Motor neuron (in vitro differentiated cells): ENCODE data around the gene ARHGEF16. TPM values are rescaled to one million over a fixed set of nuclear protein-coding genes. Genes with fewer than 3 reads are reported as not detected.

Experiments used
- ATAC-seq, 8 experiments: fragments of 200-7000 bp; cut with Tn5 transposase; replicated peaks in 6 of 8; 2 replicates each; pipeline ENCODE4 v1.8.0; 2021; ENCODE audit warnings: mild to moderate bottlenecking in 8 of 8, moderate library complexity in 8 of 8
- H3K27ac ChIP-seq, 2 donors: fragments of 250-450 bp; sonication (Bioruptor Pico); 2 replicates each; pipeline ENCODE4 v1.9.0; 2021; ENCODE audit warnings: antibody characterized with exemption in 2 of 2, mild to moderate bottlenecking in 2 of 2, moderate library complexity in 1 of 2
- H3K4me1 ChIP-seq, 2 donors: fragments of 250-450 bp; sonication (Bioruptor Pico); replicated peaks in 1 of 2; 2 replicates each; pipeline ENCODE4 v1.6.1; 2021; ENCODE audit warnings: antibody characterized with exemption in 2 of 2, mild to moderate bottlenecking in 2 of 2, moderate library complexity in 1 of 2
- H3K4me3 ChIP-seq, 5 donors: fragments of 250-450 bp; sonication (Bioruptor Pico); 2 replicates each; pipeline ENCODE4 v1.9.0; 2021; ENCODE audit warnings: antibody characterized with exemption in 5 of 5, mild to moderate bottlenecking in 5 of 5, moderate library complexity in 4 of 5
- WGBS, 10 experiments: fragments of 450-650 bp; shearing (Covaris generic); methylation state at CpG; one replicate each; pipeline ENCODE4 v1.0.0; 2022; 5-methylcytosine and 5-hydroxymethylcytosine counted together
- in situ Hi-C, 9 experiments: fragments of 400-800 bp; cut with MboI; loops; one replicate each; pipeline ENCODE4 v1.15.0; 2021; ENCODE audit warnings: low sequenced_read_pairs in 9 of 9, low pct_unique_long_range_greater_than_20kb in 2 of 9; ENCODE audit not compliant: unreplicated experiment in 9 of 9
- total RNA-seq, 8 experiments: library from RNA; unstranded; fragments of 300-600 nt; gene quantifications; 2 replicates each; pipeline versions ENCODE4 v1.2.3 to v1.2.4, GENCODE V29; 2022

The ARHGEF16 gene
- total RNA-seq, 8 experiments from 2014 or later = 0.41 to 4.9 (median 1.1) TPM

GRCh38 chr1:3461238-3461933 lies 6.9 kb downstream of the ARHGEF16 start:
- WGBS, 10 experiments = 73 to 95% (median 91%) methylated on average over 2 to 26 of the region's 30 CpGs; no CpG with 5 or more reads in 4 of the 10 experiments
- Histone ChIP-seq H3K27ac (no peak overlapping the region), H3K4me3 (no peak overlapping the region), H3K4me1 (peaks cover 21 to 34% of the 10 kb centered on the region in 2 donors)
- ATAC-seq = no peak
- in situ Hi-C loops = no loop called here

GRCh38 chr1:3461934-3462275 lies 7.4 kb downstream of the ARHGEF16 start:
- in situ Hi-C loops = no loop called here
- Histone ChIP-seq H3K27ac (no peak overlapping the region), H3K4me1 (peaks cover 21 to 34% of the 10 kb centered on the region in 2 donors), H3K4me3 (no peak overlapping the region)
- ATAC-seq = no peak
- 40% methylated on average over 1 of the region's 13 CpGs; no CpG with 5 or more reads in 8 of the 10 experiments for WGBS, 10 experiments

GRCh38 chr1:3462356-3463012 lies 8.0 kb downstream of the ARHGEF16 start:
- no peak for ATAC-seq

GRCh38 chr1:3463013-3463385 lies 8.5 kb downstream of the ARHGEF16 start:
- in situ Hi-C loops = no loop called here
- Histone ChIP-seq H3K27ac (no peak overlapping the region), H3K4me3 (no peak overlapping the region), H3K4me1 (peaks cover 20 to 30% of the 10 kb centered on the region in 2 donors)
- ATAC-seq = no peak
- WGBS, 10 experiments = no CpG with 5 or more reads among the region's 22 CpGs

More at GRCh38 chr1:3462356-3463012, 8.0 kb downstream of the ARHGEF16 start:
- in situ Hi-C loops = no loop called here
- 60 to 100% (median 96%) methylated on average over 1 to 4 of the region's 16 CpGs; no CpG with 5 or more reads in 6 of the 10 experiments for WGBS, 10 experiments
- Histone ChIP-seq H3K4me3 (no peak overlapping the region), H3K4me1 (peaks cover 21 to 34% of the 10 kb centered on the region in 2 donors), H3K27ac (no peak overlapping the region)

DNA sequence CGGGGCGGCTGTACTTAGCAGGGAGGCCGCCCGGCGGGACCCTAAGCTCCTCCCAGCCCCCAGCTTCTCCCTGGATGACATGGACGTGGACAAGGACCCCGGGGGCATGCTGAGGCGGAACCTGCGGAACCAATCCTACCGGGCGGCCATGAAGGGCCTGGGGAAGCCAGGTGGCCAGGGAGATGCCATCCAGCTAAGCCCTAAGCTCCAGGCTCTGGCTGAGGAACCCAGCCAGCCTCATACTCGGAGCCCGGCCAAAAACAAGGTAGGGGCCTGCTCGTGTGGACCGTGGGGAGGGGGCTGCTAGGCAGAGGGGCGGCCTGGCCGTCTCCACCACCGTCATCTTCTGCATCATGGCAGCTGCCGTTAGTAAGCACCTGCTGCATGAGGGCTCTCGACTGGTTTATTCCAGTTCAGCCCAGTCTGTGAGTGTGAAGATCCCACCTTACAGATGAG lies 9.0 kb downstream of the ARHGEF16 start:
- no peak for ATAC-seq
- 20 to 100% (median 80%) methylated on average over 1 to 6 of the region's 20 CpGs; no CpG with 5 or more reads in 5 of the 10 experiments for WGBS, 10 experiments
- no peak overlapping the region for H3K27ac ChIP-seq
- H3K4me1 ChIP-seq = peaks cover 15 to 26% of the 10 kb centered on the region in 2 donors
- no peak overlapping the region for H3K4me3 ChIP-seq
- in situ Hi-C loops = no loop called here

DNA sequence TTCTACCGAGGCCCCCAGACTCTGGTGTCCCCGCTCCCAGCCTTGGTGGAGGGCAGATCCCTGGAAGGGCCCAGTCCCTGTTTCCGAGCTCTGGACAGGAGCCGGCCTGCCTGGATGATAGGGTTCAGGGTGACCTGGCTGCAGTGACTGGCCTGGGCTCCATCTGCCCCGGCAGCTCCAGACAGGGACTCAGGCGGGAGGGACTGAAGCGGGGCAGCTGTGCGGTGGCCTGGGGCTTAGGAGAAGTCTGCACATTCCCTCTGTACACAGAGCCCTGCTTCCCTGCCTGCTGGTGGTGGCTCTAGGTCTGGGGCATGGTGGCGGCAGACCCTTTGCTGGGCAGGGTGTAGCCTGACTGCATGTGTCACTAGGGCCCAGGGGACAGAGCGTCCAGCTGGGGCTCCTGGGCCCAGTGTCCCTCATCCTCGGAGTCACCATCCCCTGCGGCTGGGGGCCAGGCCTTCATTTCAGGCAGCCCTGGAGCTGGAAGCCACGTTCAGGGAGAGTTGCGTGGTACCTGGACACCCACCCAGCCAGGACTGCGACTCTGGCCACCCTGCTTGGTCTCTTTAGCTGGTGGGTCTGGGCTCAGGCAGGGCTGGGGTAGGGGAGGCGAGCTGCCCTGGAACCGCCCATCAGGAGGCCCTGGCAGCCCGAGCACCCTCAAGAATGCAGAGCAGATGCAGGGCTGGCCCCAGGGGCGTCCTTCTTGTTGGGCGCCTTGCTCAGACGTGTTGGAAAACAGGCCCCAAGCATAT lies 9.6 kb downstream of the ARHGEF16 start:
- 80 to 100% (median 91%) methylated on average over 1 to 7 of the region's 21 CpGs; no CpG with 5 or more reads in 5 of the 10 experiments for WGBS, 10 experiments
- ATAC-seq = no peak
- Histone ChIP-seq H3K4me3 (no peak overlapping the region), H3K27ac (no peak overlapping the region), H3K4me1 (peaks cover 14 to 22% of the 10 kb centered on the region in 2 donors)
- in situ Hi-C loops = no loop called here

DNA sequence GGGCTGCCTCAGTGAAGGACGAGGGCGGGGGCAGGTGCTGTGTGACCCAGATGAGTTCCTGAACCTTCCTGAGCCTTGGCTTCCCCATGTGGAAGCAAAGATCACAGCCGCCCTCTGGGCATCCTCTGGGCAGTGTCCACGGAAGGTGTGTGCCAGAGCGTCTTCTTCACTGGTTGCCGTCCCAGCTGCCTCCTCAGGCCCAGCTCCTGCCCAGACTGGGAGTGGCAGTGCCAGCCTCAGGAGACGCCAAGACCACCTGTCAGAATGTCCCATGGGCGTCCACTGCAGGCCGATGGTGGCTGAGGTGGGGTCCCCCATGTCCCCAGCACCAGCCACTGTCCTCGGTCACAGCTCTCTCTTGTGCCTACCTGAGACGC lies 10.2 kb downstream of the ARHGEF16 start:
- ATAC-seq = no peak
- WGBS, 10 experiments = 82 to 100% (median 92%) methylated on average over 1 to 5 of the region's 11 CpGs; no CpG with 5 or more reads in 5 of the 10 experiments
- H3K4me3 ChIP-seq = no peak overlapping the region
- no peak overlapping the region for H3K27ac ChIP-seq
- H3K4me1 ChIP-seq = peaks cover 12 to 16% of the 10 kb centered on the region in 2 donors
- in situ Hi-C loops = no loop called here

DNA sequence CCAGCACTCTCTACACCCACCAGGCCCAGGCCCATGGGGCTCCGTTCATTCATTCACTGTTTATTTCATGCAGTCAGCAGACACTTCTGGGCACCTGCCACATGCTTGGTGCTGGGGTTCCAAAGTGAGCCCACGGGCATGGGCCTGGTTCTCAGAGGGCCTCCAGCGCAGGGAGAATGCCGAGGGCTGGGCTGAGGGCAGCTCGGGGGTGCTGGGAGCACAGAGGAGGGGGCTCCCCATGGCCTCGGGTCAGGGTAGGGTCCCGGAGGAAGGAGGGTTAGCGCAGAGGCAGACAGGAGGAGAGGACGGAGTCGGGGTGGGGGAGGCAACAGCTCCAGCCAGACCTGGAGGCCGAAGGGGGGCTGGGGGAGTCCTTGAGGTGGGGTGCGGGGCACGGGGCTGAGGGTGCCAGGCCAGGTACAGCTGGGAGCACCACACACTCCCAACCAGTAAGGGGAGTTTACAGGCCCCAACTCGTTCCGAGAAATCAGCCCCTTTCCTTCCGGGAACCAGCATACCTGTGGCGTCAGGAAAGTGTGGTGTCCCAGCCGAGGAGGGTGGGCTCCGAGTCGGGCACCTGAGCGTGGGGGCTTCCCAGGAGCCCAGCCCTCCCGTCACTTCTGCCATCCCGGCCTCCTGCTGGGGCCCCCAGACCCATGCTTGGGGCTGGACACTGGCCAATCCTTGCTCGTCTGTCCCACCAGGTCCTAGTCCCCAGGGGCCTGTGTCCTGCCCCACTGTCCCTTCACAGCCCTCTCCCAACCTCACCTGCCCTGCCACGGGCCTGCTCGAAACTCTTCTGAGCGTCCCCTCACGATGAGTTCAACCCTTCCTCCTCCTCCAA lies 10.8 kb downstream of the ARHGEF16 start:
- 0 to 96% (median 75%) methylated on average over 1 to 7 of the region's 28 CpGs; no CpG with 5 or more reads in 4 of the 10 experiments for WGBS, 10 experiments
- in situ Hi-C loops = no loop called here
- Histone ChIP-seq H3K27ac (no peak overlapping the region), H3K4me1 (peaks cover 5 to 9% of the 10 kb centered on the region in 2 donors), H3K4me3 (no peak overlapping the region)
- no peak for ATAC-seq

GRCh38 chr1:3465935-3466321 lies 11.5 kb downstream of the ARHGEF16 start:
- ATAC-seq = peak in 1 of 8 experiments; percentile 18
- WGBS, 10 experiments = 80 to 90% (median 85%) methylated on average over 2 to 13 of the region's 17 CpGs; no CpG with 5 or more reads in 4 of the 10 experiments
- in situ Hi-C loops = no loop called here
- H3K27ac ChIP-seq = no peak overlapping the region
- no peak overlapping the region for H3K4me3 ChIP-seq
- H3K4me1 ChIP-seq = peaks cover 6 to 9% of the 10 kb centered on the region in 2 donors

- ATAC-seq = no peak
- H3K27ac ChIP-seq = no peak overlapping the region
These were observed 12.1 kb downstream of the ARHGEF16 start for GRCh38 chr1:3466366-3467075.

GRCh38 chr1:3467096-3468036 lies 12.9 kb downstream of the ARHGEF16 start:
- H3K4me3 ChIP-seq = no peak overlapping the region
- no peak overlapping the region for H3K27ac ChIP-seq
- WGBS, 10 experiments = 80 to 100% (median 96%) methylated on average over 2 to 4 of the region's 35 CpGs; no CpG with 5 or more reads in 6 of the 10 experiments
- in situ Hi-C loops = no loop called here
- peak in 2 of 8 experiments; percentile 39 to 65 for ATAC-seq
- peaks cover 20 to 24% of the 10 kb centered on the region in 2 donors for H3K4me1 ChIP-seq

More at GRCh38 chr1:3466366-3467075, 12.1 kb downstream of the ARHGEF16 start:
- WGBS, 10 experiments = 60 to 100% (median 90%) methylated on average over 2 to 6 of the region's 16 CpGs; no CpG with 5 or more reads in 3 of the 10 experiments
- Histone ChIP-seq H3K4me1 (peaks cover 11 to 15% of the 10 kb centered on the region in 2 donors), H3K4me3 (no peak overlapping the region)
- in situ Hi-C loops = no loop called here
